ENCODE measurements around the gene KRTAP5-3.

KRTAP5-3 gene

GRCh38 chr11:1629326-1630185 lies 21.3 kb upstream of the KRTAP5-3 start, which contains the start of gene KRTAP5-5:
KRTAP5-5 (plus strand) TSS chr11:1629775; CDS start chr11:1629841, 66 bp downstream.
- no peak for TF ChIP-seq EZH2phosphoT487 (IDR thresholded peaks at IDR 0.05; ENCODE audit: borderline replicate concordance)
- TF ChIP-seq CTCF (conservative IDR thresholded peaks at IDR 0.05; ENCODE audit: low read length) = no peak
- no peaks in the 10 kb centered on the region for H4K20me1 ChIP-seq (ENCODE audit: insufficient read depth, low read length, poor library complexity, severe bottlenecking)
- no peak within 1 kb of the TSS for H3K4me3 ChIP-seq (ENCODE audit: low read length, poor library complexity, severe bottlenecking)
- no peak within 1 kb of the TSS for H3K9ac ChIP-seq (ENCODE audit: low read depth, low read length, poor library complexity, severe bottlenecking)
- H3K27me3 ChIP-seq (ENCODE audit: insufficient read depth, low read length, poor library complexity, severe bottlenecking) = no peaks in the 10 kb centered on the region
- no peak within 1 kb of the TSS for H2AFZ ChIP-seq (ENCODE audit: low read length)
- no peaks in the 10 kb centered on the region for H3K79me2 ChIP-seq (ENCODE audit: insufficient read depth, low read length)
- no peaks in the 10 kb centered on the region for H3K9me3 ChIP-seq (ENCODE audit: insufficient read depth, low read depth, low read length)
- no peaks in the 10 kb centered on the region for H3K4me1 ChIP-seq (ENCODE audit: insufficient read depth, low read length, poor library complexity, severe bottlenecking)
- no peaks in the 10 kb centered on the region for H3F3A ChIP-seq (ENCODE audit: low read depth)
- no peaks in the 10 kb centered on the region for H3K9me2 ChIP-seq (replicated peaks; ENCODE audit: low read depth, low read length)
- no peak within 1 kb of the TSS for H3K4me2 ChIP-seq (ENCODE audit: low read depth, low read length, poor library complexity, severe bottlenecking)
- H3K36me3 ChIP-seq (ENCODE audit: insufficient read depth, low read length) = no peaks in the 10 kb centered on the region

GRCh38 chr11:1628506-1629325 lies 20.5 kb upstream of the KRTAP5-3 start:
- no peaks in the 10 kb centered on the region for H3K36me3 ChIP-seq (ENCODE audit: insufficient read depth, low read length)
- no peak overlapping the region for H3K9ac ChIP-seq (ENCODE audit: low read depth, low read length, poor library complexity, severe bottlenecking)
- H4K20me1 ChIP-seq (ENCODE audit: insufficient read depth, low read length, poor library complexity, severe bottlenecking) = no peaks in the 10 kb centered on the region
- no peaks in the 10 kb centered on the region for H3K9me3 ChIP-seq (ENCODE audit: insufficient read depth, low read depth, low read length)
- H3K4me1 ChIP-seq (ENCODE audit: insufficient read depth, low read length, poor library complexity, severe bottlenecking) = no peaks in the 10 kb centered on the region
- H3K4me3 ChIP-seq (ENCODE audit: low read length, poor library complexity, severe bottlenecking) = no peak overlapping the region
- H3F3A ChIP-seq (ENCODE audit: low read depth) = no peaks in the 10 kb centered on the region
- no peak overlapping the region for H3K4me2 ChIP-seq (ENCODE audit: low read depth, low read length, poor library complexity, severe bottlenecking)
- no peaks in the 10 kb centered on the region for H3K27me3 ChIP-seq (ENCODE audit: insufficient read depth, low read length, poor library complexity, severe bottlenecking)
- TF ChIP-seq CTCF (conservative IDR thresholded peaks at IDR 0.05; ENCODE audit: low read length) = peak; percentile 85
- no peak for TF ChIP-seq EZH2phosphoT487 (IDR thresholded peaks at IDR 0.05; ENCODE audit: borderline replicate concordance)
- H3K79me2 ChIP-seq (ENCODE audit: insufficient read depth, low read length) = no peaks in the 10 kb centered on the region
- H2AFZ ChIP-seq (ENCODE audit: low read length) = no peak overlapping the region
- H3K9me2 ChIP-seq (replicated peaks; ENCODE audit: low read depth, low read length) = no peaks in the 10 kb centered on the region

GRCh38 chr11:1625541-1625940 lies 17.3 kb upstream of the KRTAP5-3 start:
- Histone ChIP-seq H3K4me2 (ENCODE audit: low read depth, low read length, poor library complexity, severe bottlenecking) (no peak overlapping the region), H2AFZ (ENCODE audit: low read length) (no peak overlapping the region), H3K27me3 (ENCODE audit: insufficient read depth, low read length, poor library complexity, severe bottlenecking) (no peaks in the 10 kb centered on the region), H4K20me1 (ENCODE audit: insufficient read depth, low read length, poor library complexity, severe bottlenecking) (no peaks in the 10 kb centered on the region), H3K9ac (ENCODE audit: low read depth, low read length, poor library complexity, severe bottlenecking) (no peak overlapping the region), H3K36me3 (ENCODE audit: insufficient read depth, low read length) (no peaks in the 10 kb centered on the region), H3K9me3 (ENCODE audit: insufficient read depth, low read depth, low read length) (no peaks in the 10 kb centered on the region), H3K4me1 (ENCODE audit: insufficient read depth, low read length, poor library complexity, severe bottlenecking) (no peaks in the 10 kb centered on the region), H3K4me3 (ENCODE audit: low read length, poor library complexity, severe bottlenecking) (no peak overlapping the region), H3K79me2 (ENCODE audit: insufficient read depth, low read length) (no peaks in the 10 kb centered on the region), H3K9me2 (replicated peaks; ENCODE audit: low read depth, low read length) (no peaks in the 10 kb centered on the region), H3F3A (ENCODE audit: low read depth) (no peaks in the 10 kb centered on the region)
- no peak for TF ChIP-seq CTCF (conservative IDR thresholded peaks at IDR 0.05; ENCODE audit: low read length)
- no peak for TF ChIP-seq EZH2phosphoT487 (IDR thresholded peaks at IDR 0.05; ENCODE audit: borderline replicate concordance)

All from Loucy (cell line).